ENCODE results near the gene FPGS.
"Not testable (repeated sequence)": the region's sequence is repeated elsewhere in the genome, so short reads cannot be mapped to it uniquely, and the experiment has no call there.

The FPGS gene

DNA sequence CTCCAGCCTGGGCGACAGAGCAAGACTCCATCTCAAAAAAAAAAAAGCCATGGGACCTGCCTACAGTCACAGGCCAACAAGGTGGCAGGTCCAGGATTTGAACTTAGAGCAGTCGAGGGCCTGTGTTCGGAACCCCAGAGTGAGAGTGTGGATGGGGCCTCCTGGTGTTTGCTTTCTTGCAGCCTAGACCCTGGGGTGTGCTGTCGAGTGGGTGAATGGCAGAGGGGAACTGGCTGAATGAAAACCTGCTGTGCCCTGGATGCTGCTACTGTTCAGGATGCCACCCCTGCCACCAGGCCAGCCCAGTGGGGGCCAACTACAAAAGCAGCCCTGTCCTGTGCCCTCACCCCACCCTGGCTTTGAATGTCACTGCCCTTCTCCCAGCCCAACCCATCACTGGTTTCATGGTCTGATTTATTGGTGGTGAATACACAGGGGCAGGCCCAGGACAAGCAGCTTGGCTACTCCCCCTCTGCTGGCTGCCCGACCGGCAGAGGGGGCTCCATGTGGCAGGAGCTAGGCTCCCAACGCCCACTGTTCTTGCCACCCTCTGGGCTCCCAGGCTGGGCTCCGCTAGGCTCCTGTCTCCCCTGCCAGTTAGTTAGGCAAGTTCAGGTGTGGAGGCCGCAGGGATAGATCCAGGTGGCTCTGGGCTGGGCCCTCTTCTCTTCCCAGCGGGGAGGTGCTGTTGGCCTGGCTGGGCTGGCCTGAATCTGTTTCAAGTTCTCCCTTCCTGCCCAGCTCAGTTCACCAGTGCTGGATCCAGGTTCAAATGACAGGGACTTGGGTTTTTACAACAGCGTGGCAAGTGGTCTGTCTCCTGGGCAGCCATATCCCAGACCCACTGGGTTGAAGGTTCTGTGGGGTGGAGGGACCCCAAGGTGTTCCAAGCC lies 12.2 kb downstream of the FPGS start:
- DNase-seq: no peak

DNA sequence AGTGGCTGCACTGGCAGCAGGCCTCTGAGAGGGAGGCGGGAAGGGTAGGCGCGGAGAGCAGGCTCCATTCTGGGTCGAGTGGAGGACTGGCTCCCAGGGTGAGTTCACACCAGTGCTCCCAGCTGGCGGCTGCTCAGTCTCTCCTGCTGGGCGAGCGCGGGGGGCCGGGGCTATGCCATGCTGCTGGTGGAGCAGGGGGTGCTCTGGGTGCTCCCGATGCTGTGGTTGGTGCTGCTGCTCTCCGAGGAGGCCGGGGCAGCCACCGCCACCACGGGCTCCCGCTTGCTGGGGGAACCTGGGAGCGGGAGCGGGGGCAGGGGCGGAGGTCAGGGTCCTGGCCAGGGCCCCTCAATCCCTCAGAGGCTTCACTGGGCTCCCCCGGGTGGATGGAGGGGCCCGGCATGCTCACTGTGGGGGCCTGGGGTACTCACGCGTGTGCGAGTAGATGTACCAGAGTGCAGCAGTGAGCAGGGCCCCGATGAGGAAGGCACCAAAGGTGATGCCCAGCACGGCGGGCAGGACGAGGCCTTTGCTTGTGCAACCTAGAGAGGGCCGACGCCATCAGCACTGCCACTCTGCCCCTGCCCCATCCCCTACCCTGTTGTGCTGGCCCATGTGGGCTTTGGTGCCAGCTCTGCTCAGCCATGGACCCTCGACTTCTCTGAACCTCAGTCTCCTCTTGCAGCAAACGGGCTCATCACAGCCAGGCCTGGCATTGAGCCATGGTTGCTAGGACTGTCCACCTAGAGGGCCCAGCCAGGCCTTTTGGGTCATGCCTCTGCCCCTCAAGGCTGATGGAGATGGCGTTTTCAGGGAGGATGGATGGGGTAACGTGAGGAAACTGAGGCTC lies 13.1 kb downstream of the FPGS start:
- no peak for DNase-seq

DNA sequence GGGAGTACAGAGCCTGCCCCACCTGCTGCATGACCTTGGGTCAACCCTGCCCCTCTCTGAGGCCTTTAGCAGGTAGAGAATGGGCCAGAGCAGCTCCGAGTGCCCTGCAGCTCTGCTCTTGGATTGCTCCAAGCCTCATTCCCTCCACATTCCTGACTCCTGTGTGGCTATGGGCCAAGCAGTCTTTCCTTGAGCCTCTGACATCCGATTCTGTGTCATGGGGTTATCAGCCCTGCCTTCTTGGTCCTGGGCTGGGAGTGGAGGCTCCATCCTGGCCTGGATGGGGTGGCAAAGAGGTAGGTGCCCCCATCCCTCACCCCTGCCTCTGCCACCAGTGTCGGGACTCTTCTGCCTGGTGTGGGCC lies 13.7 kb downstream of the FPGS start:
- no peak for DNase-seq

DNA sequence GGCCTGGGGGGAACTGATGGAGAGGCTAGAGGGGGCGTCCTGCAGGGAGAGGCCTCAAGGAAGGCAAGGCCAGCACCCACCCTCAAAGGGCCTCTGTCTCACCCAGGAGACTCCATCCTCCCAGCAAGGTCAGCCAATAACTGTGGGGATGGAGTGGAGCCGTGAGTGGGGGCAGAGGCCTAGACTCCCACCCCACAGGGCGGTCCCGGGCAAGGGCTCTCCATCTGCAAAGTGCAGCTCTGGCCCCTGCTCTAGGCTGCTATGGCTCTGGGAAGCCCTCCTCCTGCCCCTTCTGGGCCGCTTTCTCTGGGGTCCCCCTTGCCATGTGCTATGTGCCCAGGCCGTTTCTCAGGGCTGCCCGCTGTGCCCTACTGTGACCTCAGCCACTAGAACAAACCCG lies 14.0 kb downstream of the FPGS start:
- no peak for DNase-seq

DNA sequence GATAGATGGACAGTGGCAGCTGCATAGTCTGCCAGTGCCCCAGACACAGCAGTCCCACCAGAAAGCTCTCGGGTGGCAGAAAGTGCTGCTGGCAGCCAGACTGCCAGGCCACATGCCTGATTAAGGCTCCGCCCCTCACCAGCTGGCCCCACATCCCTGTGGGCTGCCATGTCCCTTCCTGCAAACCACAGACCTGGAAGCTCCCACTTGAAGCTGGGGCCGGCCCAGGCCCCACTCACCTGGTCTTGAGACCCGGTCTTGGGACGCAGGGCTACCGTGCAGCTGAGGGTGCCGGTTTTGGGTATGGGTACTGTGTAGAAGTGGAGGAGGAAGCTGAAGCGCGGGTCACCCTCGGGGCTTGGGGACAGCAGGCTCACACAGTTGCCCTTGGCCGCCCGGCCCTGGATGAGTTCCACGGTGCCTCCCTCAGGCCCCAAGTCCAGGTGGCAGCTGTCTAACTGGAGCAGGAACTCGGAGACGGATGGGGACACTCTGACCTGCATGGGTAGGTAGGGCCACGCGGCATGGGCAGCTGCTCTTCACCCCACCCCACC lies 15.3 kb downstream of the FPGS start:
- DNase-seq: no peak

DNA sequence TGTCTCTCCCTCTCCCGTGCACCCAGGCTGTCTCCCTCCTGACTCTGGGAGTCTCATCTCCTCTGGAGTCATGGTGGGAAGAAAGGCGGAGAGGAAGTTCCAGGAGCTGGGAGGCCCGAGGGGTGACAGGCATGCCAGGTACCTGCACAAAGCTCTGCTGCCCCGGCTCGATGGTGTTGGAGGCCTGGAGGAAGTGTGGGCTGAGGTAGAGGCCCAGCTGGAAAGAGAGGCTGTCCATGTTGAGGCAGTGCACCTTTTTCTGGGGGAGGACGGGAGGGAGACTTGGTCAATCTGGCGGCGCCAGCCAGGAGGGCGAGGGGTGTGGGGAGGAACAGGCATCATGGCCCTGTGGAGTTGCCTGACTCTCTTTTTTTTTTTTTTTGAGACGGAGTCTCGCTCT lies 15.9 kb downstream of the FPGS start:
- DNase-seq: no peak

- no peak for DNase-seq
These were observed 19.4 kb downstream of the FPGS start for GRCh38 chr9:127822108-127822507.

- no peak for DNase-seq
These were observed 22.8 kb downstream of the FPGS start for GRCh38 chr9:127825319-127826051.

DNA sequence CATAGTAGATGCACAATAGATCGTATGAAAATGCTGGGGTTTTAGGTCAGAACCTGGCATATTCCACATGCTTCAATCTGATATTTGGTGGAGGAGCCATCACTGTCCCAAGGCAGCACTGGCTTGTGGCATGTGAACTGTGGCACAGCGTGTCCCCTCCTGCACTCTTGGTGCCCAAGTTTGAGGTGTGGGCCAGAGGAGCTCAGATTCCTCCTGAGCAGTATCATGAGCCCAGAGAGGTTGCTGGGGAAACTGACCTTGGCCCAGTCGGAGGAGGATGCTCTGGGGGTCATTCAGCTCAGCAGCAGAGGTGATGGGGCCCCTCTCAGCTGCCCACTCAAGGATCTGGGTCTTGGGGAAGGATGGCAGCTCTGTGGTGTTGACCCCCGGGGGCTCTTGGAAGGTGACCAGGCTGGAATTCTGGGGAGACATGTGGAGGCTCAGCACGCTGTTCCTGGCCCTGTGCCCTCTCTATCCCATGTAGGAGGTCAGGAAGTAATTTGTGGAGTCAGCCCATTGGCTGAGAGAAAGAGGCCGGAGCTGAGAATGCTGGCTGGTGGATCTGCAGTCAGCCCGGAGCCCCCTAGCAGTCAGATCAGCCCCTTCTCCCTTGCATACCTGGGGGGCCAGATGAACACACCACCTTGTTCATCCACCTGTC lies 23.7 kb downstream of the FPGS start:
- DNase-seq: no peak

- no peak for DNase-seq
These were observed 25.8 kb downstream of the FPGS start for GRCh38 chr9:127828262-127829031.

- DNase-seq: no peak
These were observed 26.7 kb downstream of the FPGS start for GRCh38 chr9:127829205-127829906.

- DNase-seq: no peak
These were observed 29.6 kb downstream of the FPGS start for GRCh38 chr9:127832248-127832647.

GRCh38 chr9:127833555-127833954 lies 30.9 kb downstream of the FPGS start:
- no peak for DNase-seq

- DNase-seq: no peak
These were observed 33.4 kb downstream of the FPGS start for GRCh38 chr9:127835991-127836516.

GRCh38 chr9:127836561-127836960 lies 33.9 kb downstream of the FPGS start:
- not testable (repeated sequence) for DNase-seq

GRCh38 chr9:127837346-127837745 lies 34.7 kb downstream of the FPGS start:
- no peak for DNase-seq

GRCh38 chr9:127838375-127839078 lies 35.8 kb downstream of the FPGS start:
- DNase-seq: no peak

DNA sequence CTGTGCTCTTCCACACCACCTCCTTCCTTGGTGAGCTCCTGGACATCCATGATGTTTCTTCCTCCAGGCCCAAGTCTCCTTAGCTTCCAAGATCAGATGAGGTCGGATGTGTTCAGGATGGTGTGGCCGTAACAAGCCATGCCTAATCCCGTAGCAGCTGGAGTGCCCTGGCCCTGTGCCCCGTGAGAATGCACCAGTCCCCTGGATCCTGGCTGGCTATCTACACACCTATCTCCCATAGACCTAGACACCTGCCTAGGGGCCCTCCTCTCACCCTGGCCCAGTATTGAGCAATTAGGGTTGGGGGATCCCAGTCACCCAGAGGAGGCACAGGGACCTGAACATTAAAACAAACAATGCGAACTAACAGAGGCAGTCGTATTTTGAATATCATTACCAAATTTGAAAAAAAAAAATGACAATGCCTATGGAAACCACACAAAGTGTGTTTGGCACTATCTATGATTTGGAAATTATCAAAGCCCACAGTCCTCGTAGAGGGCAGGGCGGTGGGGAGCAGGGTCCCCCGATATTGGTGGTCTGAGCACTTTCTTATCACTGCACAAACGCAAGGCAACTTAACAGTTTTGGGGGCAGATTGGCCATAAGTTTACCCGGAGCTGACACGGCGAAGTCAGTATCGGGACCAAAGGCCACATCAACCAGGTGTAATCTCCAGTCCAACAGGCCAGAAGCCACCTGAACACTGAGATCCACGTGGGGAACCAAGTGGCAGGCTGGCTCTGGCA lies 38.6 kb downstream of the FPGS start:
- no peak for DNase-seq

DNA sequence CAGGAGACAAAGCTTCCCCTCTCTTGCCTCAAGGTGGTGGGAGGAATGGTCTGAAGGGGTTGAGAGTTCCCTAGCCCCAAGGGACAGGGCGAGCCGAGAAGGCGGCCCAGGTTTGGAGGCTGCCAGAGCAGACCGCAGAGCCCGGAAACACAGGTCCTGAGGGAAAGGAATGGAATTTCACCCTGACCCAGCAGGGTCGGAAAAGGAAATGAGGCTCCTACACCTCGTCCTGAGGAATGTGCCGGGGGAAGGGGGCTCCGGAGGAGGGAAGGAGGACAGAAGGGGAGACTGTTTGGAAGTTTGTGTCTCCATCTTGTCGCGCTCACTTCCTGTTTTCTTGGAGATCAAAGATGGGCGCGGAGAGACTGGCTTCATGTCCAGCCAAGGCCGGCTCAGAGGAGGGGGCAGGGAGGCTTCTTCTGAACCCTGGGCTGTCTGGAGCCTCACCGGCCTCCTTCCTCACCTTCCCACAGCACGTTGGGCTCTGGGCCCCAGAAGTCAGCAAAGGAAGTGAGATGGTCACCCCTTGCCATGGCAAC lies 42.2 kb downstream of the FPGS start:
- DNase-seq: no peak
